Spinal cord (tissue), 10 donors: ENCODE measurements around the gene ARPC1B. TPM values are rescaled to one million over a fixed set of nuclear protein-coding genes. Genes with fewer than 3 reads are reported as not detected.

Experiments used
- DNase-seq, 6 donors: peaks; one replicate each; pipeline versions ENCODE4 v3.0.0 to v3.0.0-alpha.2; 2013 to 2015; ENCODE audit warnings: low spot score in 6 of 6, low read depth in 4 of 6
- H3K27ac ChIP-seq: one replicate; pipeline ENCODE4 v1.5.1; 2013; ENCODE audit warnings: low read depth, low read length, control low read depth
- H3K27me3 ChIP-seq: one replicate; pipeline ENCODE4 v1.6.1; 2013; ENCODE audit warnings: low read length; ENCODE audit not compliant: control insufficient read depth, insufficient read depth
- H3K36me3 ChIP-seq: one replicate; pipeline ENCODE4 v1.6.1; 2013; ENCODE audit warnings: low read length; ENCODE audit not compliant: control insufficient read depth, insufficient read depth
- H3K4me1 ChIP-seq: one replicate; pipeline ENCODE4 v1.6.1; 2013; ENCODE audit warnings: low read length; ENCODE audit not compliant: control insufficient read depth, insufficient read depth
- H3K4me3 ChIP-seq: one replicate; pipeline ENCODE4 v1.5.1; 2013; ENCODE audit warnings: low read depth, low read length, control low read depth
- H3K9me3 ChIP-seq: one replicate; pipeline ENCODE4 v1.6.1; 2013; ENCODE audit warnings: low read length; ENCODE audit not compliant: control insufficient read depth, insufficient read depth
- WGBS: methylation state at CpG from one replicate; pipeline ENCODE4 v1.1.5; 2013; ENCODE audit warnings: missing lambda C conversion rate; ENCODE audit not compliant: insufficient coverage; 5-methylcytosine and 5-hydroxymethylcytosine counted together
- polyA plus RNA-seq, 2 donors: library from polyadenylated mRNA; unstranded; fragments of 120-200 nt; gene quantifications; one replicate each; pipeline ENCODE4 v1.2.1, GENCODE V29; 2013; ENCODE audit not compliant: insufficient read length in 2 of 2
- total RNA-seq, 2 donors: library from RNA; depleted of rRNA in 1 of 2; stranded (reverse); fragments of 120-200 nt in 1 of 2; fragments of >200 nt in 1 of 2; gene quantifications; one replicate each; pipeline versions ENCODE4 v1.2.3 to v1.2.4, GENCODE V29; 2013 to 2014
- donor health status: healthy.

Gene ARPC1B
- total and polyA plus RNA-seq, 4 donors: 34.0 to 110 (median 54.4) TPM

DNA sequence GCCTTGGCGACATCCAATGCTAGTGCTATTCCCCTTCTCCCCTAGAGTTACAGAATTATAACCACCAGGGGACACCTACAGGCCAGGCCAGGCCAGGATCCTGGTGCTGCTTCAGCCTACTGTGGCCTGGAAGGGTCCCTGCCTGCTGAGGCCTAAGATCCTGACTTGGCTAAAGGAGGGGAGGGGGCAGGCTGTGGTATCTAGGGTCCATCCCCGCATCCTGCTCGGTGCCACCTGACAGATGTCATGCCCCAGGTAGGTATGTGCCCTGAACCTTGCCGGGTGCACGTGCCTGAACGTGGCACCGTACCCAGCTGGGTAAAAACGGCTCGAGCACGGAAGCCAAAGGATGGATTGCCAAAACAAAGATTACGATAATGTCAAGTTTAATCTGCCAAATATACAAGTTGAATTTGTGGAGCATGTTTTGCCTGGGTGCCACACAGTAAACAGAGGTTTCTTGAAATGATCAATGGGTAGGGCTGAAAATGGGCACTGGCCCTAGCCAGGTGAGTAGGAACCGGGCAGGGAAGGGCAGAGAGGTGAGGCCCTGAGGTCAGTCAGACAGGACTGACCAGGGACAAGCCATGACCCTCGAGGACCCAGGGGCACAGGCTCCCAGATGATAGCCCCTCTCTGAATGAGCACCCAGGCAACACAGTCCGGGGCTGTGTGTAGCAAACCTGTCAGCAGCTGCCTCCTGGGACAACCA is 21.2 kb downstream of the ARPC1B start:
- peaks cover 32% of the 10 kb centered on the region for H3K4me1 ChIP-seq
- H3K9me3 ChIP-seq: no peaks in the 10 kb centered on the region
- H3K27me3 ChIP-seq: no peaks in the 10 kb centered on the region
- DNase-seq: no peak
- peaks cover 69% of the 10 kb centered on the region for H3K36me3 ChIP-seq
- WGBS: 94% methylated on average over 13 of the region's 14 CpGs
- H3K27ac ChIP-seq: no peak overlapping the region
- no peak overlapping the region for H3K4me3 ChIP-seq

DNA sequence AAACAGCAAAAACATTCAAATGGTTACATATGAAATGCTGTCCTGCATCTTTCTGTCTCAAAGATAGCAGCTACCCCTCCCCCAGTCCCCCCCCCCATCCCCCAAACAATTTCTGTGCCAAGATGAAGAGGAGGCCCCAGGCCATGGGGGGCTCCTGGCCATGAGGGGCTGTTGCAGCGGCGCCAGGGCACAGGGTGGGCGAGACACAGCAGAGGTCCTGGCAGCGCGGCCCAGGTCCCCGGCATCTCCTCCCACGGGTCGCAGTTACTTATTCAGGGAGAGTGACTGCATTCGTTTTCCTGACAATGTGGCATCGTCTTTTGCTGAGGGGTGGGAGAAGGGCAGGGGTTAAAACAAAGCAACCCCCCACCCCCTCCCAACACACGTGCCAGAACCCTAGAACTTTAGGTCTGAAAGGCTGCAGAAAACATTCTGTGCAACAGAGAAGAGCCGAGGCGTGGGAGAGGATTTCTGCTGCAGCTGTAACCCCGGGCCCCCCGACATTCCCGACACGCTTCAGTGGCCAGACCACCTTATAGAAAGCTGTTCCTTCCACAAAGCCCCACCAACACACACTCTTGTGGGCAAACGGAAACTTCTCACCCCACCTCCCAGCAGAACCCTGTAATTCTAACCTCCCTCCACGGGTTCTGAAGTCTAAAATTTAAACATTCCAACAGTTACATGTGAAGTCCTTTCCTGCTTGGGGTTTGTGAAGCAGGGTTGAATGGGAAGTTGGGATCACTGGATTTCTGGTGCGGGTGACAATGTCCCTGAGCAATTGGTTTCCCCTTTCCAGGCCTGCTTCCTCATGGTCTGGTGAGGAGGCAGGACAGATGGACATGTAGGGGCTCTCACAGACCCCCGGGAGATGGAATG is 22.1 kb downstream of the ARPC1B start:
- 92% methylated on average over 12 of the region's 21 CpGs for whole genome bisulfite sequencing
- no peak for DNase-seq
- Histone ChIP-seq H3K4me3 (no peak overlapping the region), H3K9me3 (no peaks in the 10 kb centered on the region), H3K4me1 (peaks cover 32% of the 10 kb centered on the region), H3K36me3 (peaks cover 73% of the 10 kb centered on the region), H3K27ac (peak overlapping the region; percentile 29), H3K27me3 (no peaks in the 10 kb centered on the region)

DNA sequence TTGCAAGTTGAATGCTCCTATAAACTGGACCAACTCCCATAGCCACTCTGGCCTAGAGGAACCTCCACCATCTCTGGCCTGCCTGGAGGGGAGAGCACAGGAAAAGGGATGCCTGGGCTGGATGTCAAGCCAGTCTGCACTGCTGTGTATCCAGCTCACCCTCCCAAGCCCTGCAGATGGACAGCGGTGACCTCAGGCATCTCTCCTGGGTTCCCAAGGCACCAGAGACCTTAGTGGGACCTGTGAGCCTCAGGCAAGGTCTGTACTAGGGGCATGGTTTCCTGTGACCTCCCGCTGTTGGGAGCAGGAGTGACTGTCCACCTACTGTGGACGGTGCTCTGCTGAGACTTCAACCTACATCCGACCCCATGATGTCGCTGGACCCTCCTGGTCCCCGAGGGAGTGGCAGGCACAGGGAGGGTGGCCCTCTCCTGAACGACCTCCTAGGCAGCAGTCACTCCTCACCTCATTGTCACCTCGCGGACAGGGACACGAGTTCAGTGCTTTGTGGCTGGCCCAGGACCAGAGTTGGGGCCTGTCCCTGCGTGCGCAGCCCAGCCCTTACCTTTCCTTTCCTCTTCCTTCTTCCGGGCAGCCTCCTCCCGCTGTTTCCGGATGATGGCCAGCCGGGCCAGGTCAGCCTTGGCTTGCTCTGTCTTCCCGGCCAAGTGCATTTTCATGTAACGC is 22.9 kb downstream of the ARPC1B start:
- Histone ChIP-seq H3K27me3 (no peaks in the 10 kb centered on the region), H3K4me1 (peaks cover 25% of the 10 kb centered on the region), H3K9me3 (no peaks in the 10 kb centered on the region), H3K27ac (peak overlapping the region; percentile 29), H3K4me3 (no peak overlapping the region), H3K36me3 (peaks cover 81% of the 10 kb centered on the region)
- DNase-seq: no peak
- WGBS: 95% methylated on average over 17 of the region's 18 CpGs

DNA sequence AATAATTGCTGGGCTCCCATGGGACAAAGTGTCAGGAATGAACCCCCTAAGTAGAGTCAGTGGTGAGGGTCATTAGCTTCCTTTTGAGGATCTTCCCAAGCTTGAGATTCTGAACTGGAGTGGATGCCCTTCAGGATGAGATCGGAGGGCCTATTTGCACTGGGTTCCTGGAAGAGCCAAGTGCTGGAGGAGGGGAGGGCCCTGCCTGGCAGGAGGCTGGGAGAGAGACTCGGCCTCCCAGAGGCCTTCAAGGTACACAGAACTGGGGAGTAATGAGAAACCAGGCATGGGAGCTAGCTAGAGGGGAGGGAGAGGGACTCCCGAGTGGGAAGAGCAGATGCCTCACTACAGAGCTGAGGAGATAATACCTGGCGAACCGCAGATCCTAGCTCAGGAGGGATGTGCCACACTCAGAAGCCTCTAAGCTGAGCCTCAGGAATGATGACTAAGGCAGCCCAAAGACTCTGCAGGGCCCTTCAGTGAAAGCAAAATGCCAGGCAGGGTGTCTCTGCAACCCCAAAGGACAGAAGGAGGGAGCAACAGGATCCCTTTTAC is 24.4 kb downstream of the ARPC1B start:
- Histone ChIP-seq H3K9me3 (no peaks in the 10 kb centered on the region), H3K36me3 (peaks cover 91% of the 10 kb centered on the region), H3K27ac (no peak overlapping the region), H3K4me3 (no peak overlapping the region), H3K27me3 (no peaks in the 10 kb centered on the region), H3K4me1 (peaks cover 10% of the 10 kb centered on the region)
- no peak for DNase-seq
- 84% methylated on average over 5 of the region's 5 CpGs for WGBS

DNA sequence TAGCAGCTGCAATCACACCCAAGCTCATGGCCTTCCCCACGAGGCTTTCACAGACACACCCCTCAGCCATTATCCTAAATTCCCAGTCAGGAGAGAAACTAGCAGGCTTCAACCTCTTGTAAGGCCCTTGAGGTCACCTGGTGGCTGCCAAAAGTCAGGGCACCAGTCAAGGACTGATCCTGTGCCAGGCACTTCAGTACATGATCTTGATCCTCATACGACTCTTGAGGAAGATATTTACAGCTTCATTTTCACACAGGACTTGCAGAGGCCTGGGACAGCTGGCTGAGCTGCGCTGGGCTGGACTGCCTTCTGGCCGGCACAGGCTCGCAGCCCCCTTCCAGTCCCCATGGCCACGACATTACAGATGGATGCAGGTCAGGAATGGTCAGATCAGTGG is 25.1 kb downstream of the ARPC1B start:
- no peaks in the 10 kb centered on the region for H3K27me3 ChIP-seq
- H3K36me3 ChIP-seq: peaks cover 94% of the 10 kb centered on the region
- no peak overlapping the region for H3K4me3 ChIP-seq
- DNase-seq: no peak
- 92% methylated on average over 4 of the region's 6 CpGs for WGBS
- no peaks in the 10 kb centered on the region for H3K9me3 ChIP-seq
- no peak overlapping the region for H3K27ac ChIP-seq
- peaks cover 6% of the 10 kb centered on the region for H3K4me1 ChIP-seq

DNA sequence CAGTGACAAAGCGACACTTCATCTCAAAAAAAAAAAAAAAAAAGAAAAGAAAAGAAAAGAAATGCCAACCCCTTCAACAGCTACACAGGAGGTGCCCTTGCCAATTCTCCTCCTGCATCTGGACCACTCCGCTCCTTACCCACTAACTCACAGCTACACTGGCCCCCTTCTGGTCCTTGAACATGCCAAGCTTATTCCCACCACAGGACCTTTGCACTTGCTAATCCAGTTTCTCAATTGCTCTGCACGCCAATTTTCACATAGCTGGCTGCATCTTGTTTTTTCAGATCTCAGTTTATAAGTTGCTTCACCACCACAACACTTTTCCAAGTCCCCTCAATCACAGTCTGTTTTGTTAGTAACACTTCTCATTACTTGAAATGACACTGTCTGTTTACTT is 28.3 kb downstream of the ARPC1B start:
- DNase-seq: no peak
- WGBS: 100% methylated on average over 3 of the region's 3 CpGs
- H3K36me3 ChIP-seq: peaks cover 74% of the 10 kb centered on the region
- H3K27me3 ChIP-seq: no peaks in the 10 kb centered on the region
- H3K4me3 ChIP-seq: no peak overlapping the region
- peaks cover 5% of the 10 kb centered on the region for H3K4me1 ChIP-seq
- H3K9me3 ChIP-seq: no peaks in the 10 kb centered on the region
- H3K27ac ChIP-seq: no peak overlapping the region

DNA sequence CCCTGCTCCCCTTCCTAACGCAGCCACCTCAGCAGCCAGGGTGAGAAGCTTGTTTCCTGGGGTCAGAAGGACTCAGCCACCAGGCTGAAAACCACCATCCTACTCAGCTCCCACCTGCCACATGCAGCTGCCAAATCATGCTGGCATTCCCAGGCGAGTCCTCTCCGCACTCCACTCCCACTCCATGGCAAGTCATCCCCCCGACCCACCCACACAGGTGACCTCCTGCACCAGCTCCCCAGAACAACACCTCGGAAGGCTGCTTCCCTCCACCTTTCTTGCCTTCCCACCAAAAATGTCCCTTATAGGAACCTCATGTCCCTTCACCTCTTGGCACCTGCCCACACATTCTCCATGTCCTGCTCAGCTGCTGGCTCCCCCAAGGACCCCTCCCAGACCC is 29.2 kb downstream of the ARPC1B start:
- DNase-seq: no peak
- Histone ChIP-seq H3K27me3 (no peaks in the 10 kb centered on the region), H3K4me1 (peaks cover 6% of the 10 kb centered on the region), H3K4me3 (no peak overlapping the region), H3K9me3 (no peaks in the 10 kb centered on the region), H3K27ac (no peak overlapping the region), H3K36me3 (peaks cover 64% of the 10 kb centered on the region)
- WGBS: 89% methylated on average over 5 of the region's 5 CpGs

DNA sequence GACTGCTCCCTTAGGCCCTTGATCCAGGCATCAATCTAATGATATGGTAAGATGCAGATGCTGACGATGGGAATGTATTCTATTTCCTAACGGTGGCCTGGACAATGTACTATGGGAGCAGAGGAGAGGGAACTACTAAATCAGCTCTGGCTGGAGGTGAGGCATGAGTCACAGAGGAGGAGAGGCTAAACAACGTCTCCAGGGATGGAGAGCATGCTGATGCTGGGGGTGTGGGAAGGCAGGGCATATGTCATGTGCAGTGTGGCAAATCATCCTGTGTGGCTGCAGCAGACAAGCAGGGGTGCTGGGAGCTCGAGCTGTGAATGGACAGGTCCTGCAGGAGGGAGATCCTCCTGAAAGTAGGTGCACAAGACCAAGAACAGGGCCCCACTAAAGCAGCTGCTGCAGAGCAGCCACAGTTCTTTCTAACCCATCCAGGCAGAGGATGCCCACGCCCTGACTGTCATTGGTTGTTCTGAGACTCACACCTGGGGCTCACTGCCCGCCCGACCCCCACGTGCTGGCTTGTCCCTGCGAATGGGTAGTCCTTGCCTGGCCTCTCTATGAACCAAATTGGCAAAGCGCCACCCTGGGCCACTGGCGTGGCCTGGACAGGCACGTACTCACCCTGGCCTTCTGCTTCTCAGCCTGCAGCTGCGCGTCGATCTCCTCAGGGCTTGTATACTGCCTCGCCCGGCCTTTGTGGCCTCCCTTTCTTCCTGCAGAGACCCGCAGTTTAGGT is 29.9 kb downstream of the ARPC1B start:
- H3K36me3 ChIP-seq: peaks cover 58% of the 10 kb centered on the region
- H3K4me1 ChIP-seq: peaks cover 8% of the 10 kb centered on the region
- no peak overlapping the region for H3K4me3 ChIP-seq
- no peak for DNase-seq
- H3K27me3 ChIP-seq: no peaks in the 10 kb centered on the region
- 91% methylated on average over 18 of the region's 18 CpGs for WGBS
- H3K9me3 ChIP-seq: no peaks in the 10 kb centered on the region
- no peak overlapping the region for H3K27ac ChIP-seq

DNA sequence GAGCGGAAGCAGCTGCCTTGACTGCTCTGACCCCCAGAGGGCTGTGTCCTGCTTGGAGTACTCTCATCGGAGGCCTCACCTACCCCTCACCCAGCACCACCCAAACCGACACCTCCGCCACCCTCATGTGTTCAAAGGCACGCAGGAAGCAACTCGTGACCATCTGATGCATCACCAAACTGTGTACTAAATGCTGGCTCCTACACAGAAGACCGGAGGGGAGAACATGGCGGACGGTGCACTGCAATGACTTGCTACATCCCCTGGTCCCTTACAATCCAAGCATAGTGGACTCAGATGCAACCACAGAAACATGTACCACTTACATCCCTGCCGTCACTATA is 30.4 kb downstream of the ARPC1B start:
- Histone ChIP-seq H3K27ac (no peak overlapping the region), H3K4me1 (peaks cover 9% of the 10 kb centered on the region), H3K9me3 (no peaks in the 10 kb centered on the region), H3K4me3 (no peak overlapping the region), H3K27me3 (no peaks in the 10 kb centered on the region), H3K36me3 (peaks cover 53% of the 10 kb centered on the region)
- DNase-seq: no peak
- 93% methylated on average over 9 of the region's 10 CpGs for WGBS
